HepG2 (cell line): ENCODE data around the gene TKFC. TPM values are rescaled to one million over a fixed set of nuclear protein-coding genes. Genes with fewer than 3 reads are reported as not detected.

Experiments used
- DRAP1 ChIP-seq: IDR thresholded peaks from 2 replicates; pipeline ENCODE4 v1.6.1; 2016; ENCODE audit warnings: missing genetic modification reagents, missing compliant biosample characterization
- HNF1A ChIP-seq, 2 experiments: sonication (generic) in 1 of 2; formaldehyde crosslinking in 1 of 2; IDR thresholded peaks; 2 replicates each; pipeline versions ENCODE4 v1.4.0 to v1.6.1; 2016 to 2020; ENCODE audit warnings: borderline replicate concordance in 1 of 2, low read depth in 1 of 2, mild to moderate bottlenecking in 1 of 2, missing genetic modification reagents in 1 of 2
- HOXA7 ChIP-seq: sonication (generic); formaldehyde crosslinking; IDR thresholded peaks from 2 replicates; pipeline ENCODE4 v1.8.1; 2022; ENCODE audit warnings: mild to moderate bottlenecking, missing genetic modification reagents, moderate library complexity
- HOXA9 ChIP-seq: sonication (generic); formaldehyde crosslinking; IDR thresholded peaks from 2 replicates; pipeline ENCODE4 v1.8.1; 2022; ENCODE audit warnings: missing genetic modification reagents, mild to moderate bottlenecking, moderate library complexity, borderline replicate concordance
- MYPOP ChIP-seq: sonication (generic); formaldehyde crosslinking; IDR thresholded peaks from 2 replicates; pipeline ENCODE4 v1.8.1; 2023; ENCODE audit warnings: mild to moderate bottlenecking, moderate library complexity, missing genetic modification reagents
- POLR2A ChIP-seq, 2 experiments: IDR thresholded peaks; 2 replicates each; pipeline ENCODE4 v1.6.1; 2011; ENCODE audit warnings: low read depth in 2 of 2, low read length in 2 of 2, mild to moderate bottlenecking in 1 of 2, moderate library complexity in 1 of 2; ENCODE audit not compliant: insufficient read depth in 1 of 2
- PRMT3 ChIP-seq: sonication (generic); formaldehyde crosslinking; IDR thresholded peaks from 2 replicates; pipeline ENCODE4 v1.8.1; 2022; ENCODE audit warnings: low read depth, mild to moderate bottlenecking, moderate library complexity, missing genetic modification reagents, borderline replicate concordance
- RNF219 ChIP-seq: sonication (generic); formaldehyde crosslinking; IDR thresholded peaks from 2 replicates; pipeline ENCODE4 v1.5.0; 2020; ENCODE audit warnings: mild to moderate bottlenecking, missing genetic modification reagents
- RXRB ChIP-seq: IDR thresholded peaks from 2 replicates; pipeline ENCODE4 v1.6.1; 2016; ENCODE audit warnings: borderline replicate concordance, missing genetic modification reagents, missing compliant biosample characterization
- SMYD3 ChIP-seq: sonication (generic); formaldehyde crosslinking; IDR thresholded peaks from 2 replicates; pipeline ENCODE4 v1.8.1; 2023; ENCODE audit warnings: mild to moderate bottlenecking, missing genetic modification reagents
- TBX2 ChIP-seq: sonication (generic); formaldehyde crosslinking; IDR thresholded peaks from 2 replicates; pipeline ENCODE4 v1.5.0; 2020; ENCODE audit warnings: missing genetic modification reagents, mild to moderate bottlenecking, borderline replicate concordance
- TOPORS ChIP-seq: sonication (generic); formaldehyde crosslinking; IDR thresholded peaks from 2 replicates; pipeline ENCODE4 v1.8.0; 2023; ENCODE audit warnings: mild to moderate bottlenecking, missing genetic modification reagents
- ZNF614 ChIP-seq: IDR thresholded peaks from 2 replicates; pipeline ENCODE4 v1.6.1; 2018; ENCODE audit warnings: missing biosample characterization, missing genetic modification reagents, inconsistent platforms, borderline replicate concordance
- ZNF691 ChIP-seq: sonication (generic); formaldehyde crosslinking; IDR thresholded peaks from 2 replicates; pipeline ENCODE4 v1.4.0; 2020; ENCODE audit warnings: missing genetic modification reagents, low read depth, mild to moderate bottlenecking, borderline replicate concordance
- ZNF773 ChIP-seq: sonication (generic); formaldehyde crosslinking; IDR thresholded peaks from 2 replicates; pipeline ENCODE4 v1.4.0; 2020; ENCODE audit warnings: missing genetic modification reagents, borderline replicate concordance
- ZNF850 ChIP-seq: sonication (generic); formaldehyde crosslinking; conservative IDR thresholded peaks from 2 replicates; pipeline ENCODE4 v1.9.0; 2021; ENCODE audit warnings: mild to moderate bottlenecking, missing genetic modification reagents
- polyA plus RNA-seq, 8 experiments: library from polyadenylated mRNA; depleted of rRNA in 3 of 8; stranded (reverse) in 7 of 8; unstranded in 1 of 8; fragments of >200 nt; fragmentation: Illumina TruSeq in 4 of 8; extraction: Trizol in 4 of 8; gene quantifications; 2 replicates each; pipeline versions ENCODE4 v1.2.1 to v1.2.3, GENCODE V29; 2011 to 2016; ENCODE audit warnings: low read depth in 4 of 8, missing spikeins in 1 of 8, mixed read lengths in 1 of 8; ENCODE audit not compliant: insufficient read depth in 1 of 8
- total RNA-seq, 5 experiments: library from RNA; depleted of rRNA; stranded (reverse); fragments of >200 nt; fragmentation: Illumina TruSeq; extraction: Trizol; gene quantifications; 2 replicates each; pipeline ENCODE4 v1.2.3, GENCODE V29; 2016; ENCODE audit warnings: low read depth in 1 of 5

Gene TKFC
- total and polyA plus RNA-seq, 2 of the 13 experiments (the other 11 are each of a cell fraction or from before 2014, with no cell fraction given) = 147 to 197 TPM

GRCh38 chr11:61294717-61295595 is 38.1 kb upstream of the TKFC start, which contains the start of gene VWCE (continued):
- TF ChIP-seq PRMT3 (CRISPR knock-in tag) = no peak
- no peak for TF ChIP-seq TOPORS
- TF ChIP-seq ZNF773 (CRISPR knock-in tag) = no peak
- TF ChIP-seq HNF1A (IDR thresholded peaks at IDR 0.05; ENCODE audit: low read depth) = no peak
- peak; percentile 60; the same call in 1 of the 2 replicates for TF ChIP-seq HNF1A (CRISPR knock-in tag; IDR thresholded peaks at IDR 0.05; ENCODE audit: borderline replicate concordance)
- TF ChIP-seq ZNF691 = no peak; the same call in 1 of the 2 replicates
- no peak for TF ChIP-seq RNF219 (CRISPR knock-in tag)
- TF ChIP-seq HOXA7 (CRISPR knock-in tag) = no peak
- TF ChIP-seq TBX2 = peak; percentile 51; the same call in 1 of the 2 replicates
- peak; percentile 77 to 98 for TF ChIP-seq POLR2A (IDR thresholded peaks at IDR 0.05; ENCODE audit: insufficient read depth in 1 of 2, low read depth in 2 of 2, low read length in 2 of 2)
- 0 out of 2 replicates have a peak, but pooled peaks have one; percentile 66 for TF ChIP-seq HOXA9 (CRISPR knock-in tag)
- no peak for TF ChIP-seq ZNF614 (CRISPR knock-in tag)
- no peak; the same call in 1 of the 2 replicates for TF ChIP-seq SMYD3 (CRISPR knock-in tag)
- TF ChIP-seq ZNF850 (CRISPR knock-in tag) = 0 out of 2 replicates have a peak, but pooled peaks have one; percentile 33
- TF ChIP-seq RXRB = no peak
- no peak for TF ChIP-seq MYPOP (CRISPR knock-in tag)
- peak; percentile 83 for TF ChIP-seq DRAP1 (CRISPR knock-in tag)
